Muscle of back (tissue), 11 donors: ENCODE results near the gene EXOSC10. TPM values are rescaled to one million over a fixed set of nuclear protein-coding genes. Genes with fewer than 3 reads are reported as not detected.
"Not testable (repeated sequence)": the region's sequence is repeated elsewhere in the genome, so short reads cannot be mapped to it uniquely, and the experiment has no call there.

Source experiments
- DNase-seq, 3 donors: peaks; one replicate each; pipeline versions ENCODE4 v3.0.0 to v3.0.0-alpha.2; 2013
- polyA plus RNA-seq, 10 donors: library from polyadenylated mRNA; unstranded; fragments of 120-200 nt; gene quantifications; one replicate each; pipeline ENCODE4 v1.2.1, GENCODE V29; 2013; ENCODE audit not compliant: insufficient read length in 10 of 10

EXOSC10 gene
- polyA plus RNA-seq, 10 donors = 40.6 to 81.9 (median 56.2) TPM

- no peak for DNase-seq
Observed at GRCh38 chr1:11023201-11023600, 76.5 kb downstream of the EXOSC10 start.

GRCh38 chr1:11019971-11020370, 79.7 kb downstream of the EXOSC10 start:
- no peak for DNase-seq

- DNase-seq = not testable (repeated sequence)
Observed at GRCh38 chr1:11019358-11019757, 80.3 kb downstream of the EXOSC10 start.

Other genes with a start within 250 kb of the EXOSC10 start
- 100 to 1,000 TPM; 141 to 224 (median 183) TPM for gene TARDBP, start 87.2 kb downstream of the EXOSC10 start, polyA plus RNA-seq
- 1 to 10 TPM; 1.1 to 5.9 (median 2.2) TPM for gene MASP2, start 52.6 kb downstream of the EXOSC10 start, polyA plus RNA-seq
- gene SRM, start 39.9 kb downstream of the EXOSC10 start, polyA plus RNA-seq = 10 to 100 TPM; 47.6 to 89.3 (median 67.9) TPM
- gene ANGPTL7, start 89.5 kb upstream of the EXOSC10 start, polyA plus RNA-seq = 1 to 10 TPM in 5 of 10 donors, under 1 TPM in 5; 0.34 to 2.3 (median 1.1) TPM
- 10 to 100 TPM; 21.1 to 31.6 (median 28.0) TPM for gene MTOR, start 162.7 kb upstream of the EXOSC10 start, polyA plus RNA-seq
- 10 to 100 TPM; 12.8 to 16.0 (median 14.9) TPM for gene UBIAD1, start 173.3 kb upstream of the EXOSC10 start, polyA plus RNA-seq